Right atrium auricular region (tissue), 2 donors: ENCODE measurements around the gene ADARB1. TPM values are rescaled to one million over a fixed set of nuclear protein-coding genes. Genes with fewer than 3 reads are reported as not detected.
"Not testable (repeated sequence)": the region's sequence is repeated elsewhere in the genome, so short reads cannot be mapped to it uniquely, and the experiment has no call there.

ENCODE experiments used
- DNase-seq: peaks from one replicate; pipeline ENCODE4 v3.0.0-alpha.2; 2019; ENCODE audit warnings: low spot score
- H3K27ac ChIP-seq, 2 donors: fragments of 200-600 bp; sonication (generic); 1 replicate in 1 of 2; 2 replicates in 1 of 2; pipeline ENCODE4 v1.5.1; 2016 to 2019
- H3K27me3 ChIP-seq, 2 donors: fragments of 200-600 bp; sonication (generic); one replicate each; pipeline versions ENCODE4 v1.5.1 to v1.6.0; 2017 to 2019
- H3K36me3 ChIP-seq: fragments of 200-600 bp; sonication (generic); one replicate; pipeline ENCODE4 v1.5.1; 2016
- H3K4me1 ChIP-seq, 2 donors: fragments of 200-600 bp; sonication (generic); one replicate each; pipeline versions ENCODE4 v1.5.1 to v1.6.0; 2017 to 2019
- H3K4me3 ChIP-seq, 2 donors: fragments of 200-600 bp; sonication (generic); 1 replicate in 1 of 2; 2 replicates in 1 of 2; pipeline ENCODE4 v1.5.1; 2017 to 2019; ENCODE audit warnings: mild to moderate bottlenecking in 1 of 2, moderate library complexity in 1 of 2
- H3K9me3 ChIP-seq, 2 donors: fragments of 200-600 bp; sonication (generic); one replicate each; pipeline ENCODE4 v1.5.1; 2019
- CTCF ChIP-seq, 2 donors: fragments of 200-600 bp; sonication (generic); IDR thresholded peaks; one replicate each; pipeline ENCODE4 v1.5.1; 2019; ENCODE audit warnings: antibody characterized with exemption in 2 of 2
- total RNA-seq, 2 donors: library from RNA; depleted of rRNA; stranded (reverse); fragments of >200 nt; gene quantifications; one replicate each; pipeline ENCODE4 v1.1.0, GENCODE V29; 2016

Gene ADARB1
- total RNA-seq: 10 to 100 TPM in 1 of 2 donors, 1 to 10 TPM in 1; 7.5 to 10.5 TPM

GRCh38 chr21:45074048-45074817 is at the start of gene ADARB1:
TSS of gene ADARB1 (plus strand) at chr21:45074580. CDS start at chr21:45171657, 97,077 bp downstream.
- Histone ChIP-seq H3K27ac (peak within 1 kb of the TSS; percentile 90 to 91), H3K4me1 (peaks cover 0 to 23% of the 10 kb centered on the region in 2 donors), H3K36me3 (no peaks in the 10 kb centered on the region), H3K27me3 (no peaks in the 10 kb centered on the region), H3K4me3 (peak within 1 kb of the TSS; percentile 77 to 92), H3K9me3 (no peaks in the 10 kb centered on the region)
- no peak for TF ChIP-seq CTCF (IDR thresholded peaks at IDR 0.05)
- no peak for DNase-seq

DNA sequence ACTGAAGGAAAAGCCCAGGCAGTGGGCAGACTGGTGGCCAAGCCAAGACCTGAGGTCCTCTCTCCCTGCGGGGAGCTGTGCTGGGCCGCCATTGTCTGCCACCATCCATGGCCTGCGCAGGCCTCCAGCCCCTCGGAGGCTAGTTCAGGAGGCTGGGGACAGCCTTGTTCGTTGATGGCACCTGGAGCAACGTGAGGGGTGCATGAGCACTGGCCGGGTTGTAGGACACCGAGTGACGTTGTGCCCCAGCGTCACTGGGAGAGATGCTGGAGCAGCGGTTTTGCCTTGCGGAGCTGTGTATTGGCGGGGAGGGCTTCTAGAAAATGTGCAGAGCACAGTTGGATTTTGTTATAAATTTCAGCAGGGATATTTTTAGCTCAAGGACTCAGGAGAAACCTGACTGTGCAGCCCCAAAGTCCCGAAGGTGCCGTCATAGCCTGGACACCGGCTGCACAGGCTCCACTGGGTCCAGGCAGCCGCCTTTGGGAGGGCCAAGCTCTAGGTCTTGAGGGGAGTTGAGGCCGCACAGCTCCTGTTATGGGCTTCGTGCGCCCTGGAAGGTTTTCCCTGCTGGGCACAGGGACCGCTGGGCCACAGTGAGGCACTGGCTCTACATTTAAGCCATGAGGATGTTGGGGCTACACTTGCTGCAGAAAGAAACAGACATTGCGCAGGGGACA is 48.2 kb upstream of the ADARB1 start:
- no peaks in the 10 kb centered on the region for H3K36me3 ChIP-seq
- no peak overlapping the region for H3K4me3 ChIP-seq
- H3K27ac ChIP-seq: no peak overlapping the region
- H3K27me3 ChIP-seq: no peaks in the 10 kb centered on the region
- H3K9me3 ChIP-seq: peaks cover 0 to 8% of the 10 kb centered on the region in 2 donors
- TF ChIP-seq CTCF (IDR thresholded peaks at IDR 0.05): no peak
- H3K4me1 ChIP-seq: peaks cover 0 to 21% of the 10 kb centered on the region in 2 donors
- DNase-seq: no peak

GRCh38 chr21:45026826-45027225 is 47.6 kb upstream of the ADARB1 start:
- peaks cover 0 to 26% of the 10 kb centered on the region in 2 donors for H3K4me1 ChIP-seq
- H3K9me3 ChIP-seq: peaks cover 0 to 8% of the 10 kb centered on the region in 2 donors
- TF ChIP-seq CTCF (IDR thresholded peaks at IDR 0.05): no peak
- no peak overlapping the region for H3K4me3 ChIP-seq
- H3K27me3 ChIP-seq: no peaks in the 10 kb centered on the region
- no peak overlapping the region for H3K27ac ChIP-seq
- H3K36me3 ChIP-seq: no peaks in the 10 kb centered on the region
- no peak for DNase-seq

- H3K9me3 ChIP-seq: peaks cover 0 to 8% of the 10 kb centered on the region in 2 donors
- no peak overlapping the region for H3K4me3 ChIP-seq
- H3K27me3 ChIP-seq: no peaks in the 10 kb centered on the region
- H3K36me3 ChIP-seq: no peaks in the 10 kb centered on the region
- no peak for DNase-seq
- TF ChIP-seq CTCF (IDR thresholded peaks at IDR 0.05): no peak
- H3K4me1 ChIP-seq: peaks cover 0 to 33% of the 10 kb centered on the region in 2 donors
- no peak overlapping the region for H3K27ac ChIP-seq
These were observed 46.9 kb upstream of the ADARB1 start for GRCh38 chr21:45027241-45028196.

DNA sequence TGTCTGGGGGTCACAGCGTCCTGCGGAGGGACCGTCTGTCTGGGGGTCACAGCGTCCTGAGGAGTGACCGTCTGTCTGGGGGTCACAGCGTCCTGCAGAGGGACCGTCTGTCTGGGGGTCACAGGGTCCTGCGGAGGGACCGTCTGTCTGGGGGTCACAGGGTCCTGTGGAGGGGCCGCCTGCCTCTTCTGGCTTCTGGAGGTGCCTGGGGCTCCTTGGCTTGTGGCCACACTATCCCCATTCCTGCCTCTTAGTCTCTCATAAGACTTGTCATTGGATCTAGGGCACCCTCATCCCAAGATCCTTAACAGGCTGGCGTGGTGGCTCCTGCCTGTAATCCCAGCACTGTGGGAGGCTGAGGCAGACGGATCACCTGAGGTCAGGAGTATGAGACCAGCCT is 45.7 kb upstream of the ADARB1 start:
- H3K27ac ChIP-seq, H3K27me3 ChIP-seq, H3K4me3 ChIP-seq, H3K36me3 ChIP-seq, H3K9me3 ChIP-seq, DNase-seq: not testable (repeated sequence)
- H3K4me1 ChIP-seq: peaks cover 0 to 44% of the 10 kb centered on the region in 2 donors
